SH-SY5Y (cell line): ENCODE data around the gene MEA1.

ENCODE experiments used
- GATA2 ChIP-seq: IDR thresholded peaks from 2 replicates; pipeline ENCODE4 v1.6.1; 2011; ENCODE audit warnings: mild to moderate bottlenecking, low read depth, low read length
- GATA3 ChIP-seq: IDR thresholded peaks from 2 replicates; pipeline ENCODE4 v1.6.1; 2011; ENCODE audit warnings: low read depth, mild to moderate bottlenecking, low read length, moderate library complexity

- TF ChIP-seq GATA2 (no peak), GATA3 (no peak)
Measured at GRCh38 chr6:42970871-42971612, 42.7 kb downstream of the MEA1 start.
